GM19239 (cell line): ENCODE results near the gene MEX3B.
"Not testable (repeated sequence)": the region's sequence is repeated elsewhere in the genome, so short reads cannot be mapped to it uniquely, and the experiment has no call there.

Experiments
- DNase-seq: peaks from one replicate; pipeline ENCODE4 v3.0.0; 2011; ENCODE audit warnings: low spot score; ENCODE audit not compliant: insufficient read length
- FAIRE-seq: peaks from 2 replicates; lab custom pipeline; 2011; peaks lifted over from hg19 to GRCh38; lab: Jason Lieb, UNC

Gene MEX3B

GRCh38 chr15:82052751-82053150 lies 6.9 kb upstream of the MEX3B start:
- DNase-seq (no peak), FAIRE-seq (no peak)

GRCh38 chr15:82051664-82052063 lies 5.8 kb upstream of the MEX3B start:
- FAIRE-seq (no peak), DNase-seq (no peak)

- DNase-seq: no peak
- FAIRE-seq: no peak
Measured at GRCh38 chr15:82048811-82049210, 3.0 kb upstream of the MEX3B start.

GRCh38 chr15:82047453-82048400 lies 1.9 kb upstream of the MEX3B start:
- DNase-seq (peak; percentile 12), FAIRE-seq (no peak)

GRCh38 chr15:82046666-82047452 lies 1.0 kb upstream of the MEX3B start:
- DNase-seq (peak; percentile 95), FAIRE-seq (no peak)

- FAIRE-seq (no peak), DNase-seq (peak; percentile 22)
Measured at GRCh38 chr15:82045179-82045891, 483 bp downstream of the MEX3B start.

- DNase-seq: peak; percentile 10
- no peak for FAIRE-seq
Measured at GRCh38 chr15:82044373-82045178, 1.2 kb downstream of the MEX3B start.

GRCh38 chr15:82043796-82044372 lies 1.9 kb downstream of the MEX3B start:
- no peak for DNase-seq
- FAIRE-seq: no peak

- FAIRE-seq (no peak), DNase-seq (no peak)
Measured at GRCh38 chr15:82043130-82043673, 2.6 kb downstream of the MEX3B start.

GRCh38 chr15:82040862-82041261 lies 5.0 kb downstream of the MEX3B start:
- FAIRE-seq: no peak
- no peak for DNase-seq

- FAIRE-seq (no peak), DNase-seq (no peak)
Measured at GRCh38 chr15:82040390-82040789, 5.4 kb downstream of the MEX3B start.

- DNase-seq (no peak), FAIRE-seq (no peak)
Measured at GRCh38 chr15:82039871-82040270, 5.9 kb downstream of the MEX3B start.

GRCh38 chr15:82036461-82036860 lies 9.4 kb downstream of the MEX3B start:
- no peak for FAIRE-seq

GRCh38 chr15:82031871-82032270 lies 13.9 kb downstream of the MEX3B start:
- FAIRE-seq (no peak), DNase-seq (no peak)

More at GRCh38 chr15:82036461-82036860, 9.4 kb downstream of the MEX3B start:
- no peak for DNase-seq

GRCh38 chr15:82030176-82030575 lies 15.6 kb downstream of the MEX3B start:
- FAIRE-seq: no peak

GRCh38 chr15:82028163-82028562 lies 17.7 kb downstream of the MEX3B start:
- FAIRE-seq, DNase-seq: not testable (repeated sequence)

More at GRCh38 chr15:82030176-82030575, 15.6 kb downstream of the MEX3B start:
- no peak for DNase-seq

GRCh38 chr15:82021992-82022391 lies 23.8 kb downstream of the MEX3B start:
- FAIRE-seq (no peak), DNase-seq (no peak)

- no peak for DNase-seq
- no peak for FAIRE-seq
Measured at GRCh38 chr15:82020625-82021394, 25.0 kb downstream of the MEX3B start.
